ENCODE data around the gene GPRASP2.
"Not testable (repeated sequence)": the region's sequence is repeated elsewhere in the genome, so short reads cannot be mapped to it uniquely, and the experiment has no call there.

The GPRASP2 gene

GRCh38 chrX:102712216-102712966 lies at the start of gene GPRASP2:
Gene GPRASP2, plus strand, starts transcription at chrX:102712448. Its CDS starts 2,422 bp downstream, at chrX:102714870.
- DNase-seq, result peak; percentile 81

- DNase-seq, result not testable (repeated sequence)
Observed at GRCh38 chrX:102663820-102664219, 48.4 kb upstream of the GPRASP2 start.

- DNase-seq, result not testable (repeated sequence)
Observed at GRCh38 chrX:102667034-102667433, 45.2 kb upstream of the GPRASP2 start.

- no peak for DNase-seq
Observed at GRCh38 chrX:102669526-102669925, 42.7 kb upstream of the GPRASP2 start.

GRCh38 chrX:102672856-102673255 lies 39.4 kb upstream of the GPRASP2 start:
- no peak for DNase-seq

- DNase-seq, result not testable (repeated sequence)
Observed at GRCh38 chrX:102677479-102677878, 34.8 kb upstream of the GPRASP2 start.

- DNase-seq, result no peak
Observed at GRCh38 chrX:102684772-102685520, 27.3 kb upstream of the GPRASP2 start.

- DNase-seq, result no peak
Observed at GRCh38 chrX:102694749-102695148, 17.5 kb upstream of the GPRASP2 start.

GRCh38 chrX:102696306-102696705 lies 15.9 kb upstream of the GPRASP2 start:
- DNase-seq, result no peak

- no peak for DNase-seq
Observed at GRCh38 chrX:102697494-102697893, 14.8 kb upstream of the GPRASP2 start.

- DNase-seq, result no peak
Observed at GRCh38 chrX:102708900-102709299, 3.3 kb upstream of the GPRASP2 start.

- DNase-seq, result no peak
Observed at GRCh38 chrX:102711872-102712215, 404 bp upstream of the GPRASP2 start.

- peak; percentile 80 for DNase-seq
Observed at GRCh38 chrX:102712981-102713625, 855 bp downstream of the GPRASP2 start.

GRCh38 chrX:102714994-102715393 lies 2.7 kb downstream of the GPRASP2 start:
- DNase-seq, result no peak

GRCh38 chrX:102715967-102716366 lies 3.7 kb downstream of the GPRASP2 start:
- DNase-seq, result no peak

GRCh38 chrX:102720237-102721168 lies 8.3 kb downstream of the GPRASP2 start, which contains the start of gene GPRASP3:
Gene GPRASP3, plus strand, starts transcription at chrX:102720743. Its CDS starts 28,253 bp downstream, at chrX:102748996.
- DNase-seq, result peak; percentile 84

- not testable (repeated sequence) for DNase-seq
Observed at GRCh38 chrX:102721169-102721506, 8.9 kb downstream of the GPRASP2 start.

GRCh38 chrX:102723456-102723855 lies 11.2 kb downstream of the GPRASP2 start:
- no peak for DNase-seq

GRCh38 chrX:102727761-102728160 lies 15.5 kb downstream of the GPRASP2 start:
- DNase-seq, result no peak

- no peak for DNase-seq
Observed at GRCh38 chrX:102728646-102729045, 16.4 kb downstream of the GPRASP2 start.

GRCh38 chrX:102739657-102740056 lies 27.4 kb downstream of the GPRASP2 start:
- DNase-seq, result no peak

GRCh38 chrX:102744307-102744706 lies 32.1 kb downstream of the GPRASP2 start:
- no peak for DNase-seq

- no peak for DNase-seq
Observed at GRCh38 chrX:102745513-102745856, 33.2 kb downstream of the GPRASP2 start.
